Measurements from ENCODE around the gene SRRM5. TPM values are rescaled to one million over a fixed set of nuclear protein-coding genes. Genes with fewer than 3 reads are reported as not detected.

SRRM5 gene
- total RNA-seq, 1 donor from 2014 or later, result 0.51 TPM

DNA sequence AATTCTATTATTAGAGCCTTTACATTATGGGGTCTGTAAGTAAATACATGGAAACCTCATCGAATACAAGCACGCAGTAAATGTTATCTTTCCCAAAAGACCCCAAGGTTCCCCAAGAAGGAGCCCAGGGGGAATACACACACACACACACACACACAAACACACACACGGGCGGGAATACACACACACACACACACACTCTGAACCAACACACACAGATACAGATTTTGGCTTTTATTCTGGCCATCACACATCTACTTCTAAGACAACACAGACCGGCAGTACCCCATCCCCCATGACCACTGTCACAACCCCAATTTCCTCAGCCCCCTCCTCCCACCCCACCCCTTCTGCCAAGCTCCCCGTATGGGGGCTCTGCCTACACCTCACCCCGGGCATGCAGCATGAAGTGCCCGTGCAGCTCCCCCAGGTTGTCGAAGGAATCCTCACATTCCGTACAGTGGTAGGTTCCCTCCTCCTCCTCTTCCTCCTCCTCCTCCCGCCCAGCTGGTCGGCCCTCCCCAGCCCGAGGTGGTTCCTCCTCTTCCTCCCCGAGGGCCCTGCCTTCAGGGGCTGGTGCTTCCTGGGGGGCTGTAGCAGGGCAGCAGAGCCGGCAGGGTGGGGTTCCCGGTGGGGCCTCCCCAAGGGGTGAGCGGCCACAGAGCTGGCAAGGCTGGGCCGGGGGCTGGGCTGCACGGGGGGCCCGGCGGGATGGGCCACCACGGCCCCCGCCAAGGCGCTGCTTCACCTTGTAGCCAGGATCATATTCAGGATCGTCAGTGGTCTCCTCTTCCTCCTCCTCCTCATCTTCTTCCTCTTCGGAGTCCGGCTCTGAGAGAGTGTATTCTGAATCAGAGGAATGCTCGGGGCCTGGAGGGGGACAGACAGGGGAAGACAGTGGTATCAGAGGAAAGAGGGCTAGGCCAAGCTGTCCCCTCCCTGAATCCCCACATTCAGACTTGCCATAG is 4.4 kb upstream of the SRRM5 start:
- Mint-ChIP-seq H3K9me3 (ENCODE audit: unreplicated experiment) (peaks cover 2% of the 10 kb centered on the region), H3K27ac (ENCODE audit: unreplicated experiment) (no peak overlapping the region), H3K4me3 (ENCODE audit: unreplicated experiment) (no peak overlapping the region), H3K4me1 (ENCODE audit: low read depth, unreplicated experiment) (no peaks in the 10 kb centered on the region), H3K36me3 (ENCODE audit: unreplicated experiment) (peaks cover 16% of the 10 kb centered on the region), H3K27me3 (ENCODE audit: unreplicated experiment) (peaks cover 9% of the 10 kb centered on the region)
- TF ChIP-seq, protein P1, sequence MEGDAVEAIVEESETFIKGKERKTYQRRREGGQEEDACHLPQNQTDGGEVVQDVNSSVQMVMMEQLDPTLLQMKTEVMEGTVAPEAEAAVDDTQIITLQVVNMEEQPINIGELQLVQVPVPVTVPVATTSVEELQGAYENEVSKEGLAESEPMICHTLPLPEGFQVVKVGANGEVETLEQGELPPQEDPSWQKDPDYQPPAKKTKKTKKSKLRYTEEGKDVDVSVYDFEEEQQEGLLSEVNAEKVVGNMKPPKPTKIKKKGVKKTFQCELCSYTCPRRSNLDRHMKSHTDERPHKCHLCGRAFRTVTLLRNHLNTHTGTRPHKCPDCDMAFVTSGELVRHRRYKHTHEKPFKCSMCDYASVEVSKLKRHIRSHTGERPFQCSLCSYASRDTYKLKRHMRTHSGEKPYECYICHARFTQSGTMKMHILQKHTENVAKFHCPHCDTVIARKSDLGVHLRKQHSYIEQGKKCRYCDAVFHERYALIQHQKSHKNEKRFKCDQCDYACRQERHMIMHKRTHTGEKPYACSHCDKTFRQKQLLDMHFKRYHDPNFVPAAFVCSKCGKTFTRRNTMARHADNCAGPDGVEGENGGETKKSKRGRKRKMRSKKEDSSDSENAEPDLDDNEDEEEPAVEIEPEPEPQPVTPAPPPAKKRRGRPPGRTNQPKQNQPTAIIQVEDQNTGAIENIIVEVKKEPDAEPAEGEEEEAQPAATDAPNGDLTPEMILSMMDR (IDR thresholded peaks at IDR 0.05; ENCODE audit: partially characterized antibody, unreplicated experiment), result no peak
- DNase-seq, result no peak

- DNase-seq, result no peak
- no peak overlapping the region for H3K4me3 Mint-ChIP-seq (ENCODE audit: unreplicated experiment)
- H3K36me3 Mint-ChIP-seq (ENCODE audit: unreplicated experiment), result peaks cover 33% of the 10 kb centered on the region
- no peak overlapping the region for H3K27ac Mint-ChIP-seq (ENCODE audit: unreplicated experiment)
- H3K4me1 Mint-ChIP-seq (ENCODE audit: low read depth, unreplicated experiment), result no peaks in the 10 kb centered on the region
- peaks cover 9% of the 10 kb centered on the region for H3K27me3 Mint-ChIP-seq (ENCODE audit: unreplicated experiment)
- TF ChIP-seq, protein P1 (IDR thresholded peaks at IDR 0.05; ENCODE audit: partially characterized antibody, unreplicated experiment), result no peak
- no peaks in the 10 kb centered on the region for H3K9me3 Mint-ChIP-seq (ENCODE audit: unreplicated experiment)
Observed at GRCh38 chr19:43609872-43610271, 2.0 kb upstream of the SRRM5 start.

DNA sequence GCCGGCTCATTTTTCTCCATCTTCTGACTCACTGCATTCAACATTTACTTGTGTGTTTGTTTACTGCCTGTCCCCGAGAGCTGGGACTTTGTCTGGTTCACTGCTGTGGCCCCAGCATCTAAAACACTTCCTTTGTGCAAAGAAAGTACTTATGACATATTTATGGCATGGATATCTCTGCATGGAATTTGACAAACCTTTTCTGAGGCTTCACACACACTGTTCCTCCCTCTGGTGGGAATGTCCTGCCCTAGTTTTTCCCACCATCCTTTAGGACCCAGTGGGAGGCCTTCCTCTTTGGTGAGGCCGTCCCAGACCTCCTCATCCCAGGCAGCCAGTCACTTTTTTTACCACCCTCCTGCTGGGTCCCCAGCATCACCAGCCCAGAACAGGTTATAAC is 1.4 kb upstream of the SRRM5 start:
- Mint-ChIP-seq H3K36me3 (ENCODE audit: unreplicated experiment) (peaks cover 33% of the 10 kb centered on the region), H3K4me3 (ENCODE audit: unreplicated experiment) (no peak overlapping the region), H3K27ac (ENCODE audit: unreplicated experiment) (no peak overlapping the region), H3K27me3 (ENCODE audit: unreplicated experiment) (peaks cover 9% of the 10 kb centered on the region), H3K9me3 (ENCODE audit: unreplicated experiment) (no peaks in the 10 kb centered on the region), H3K4me1 (ENCODE audit: low read depth, unreplicated experiment) (no peaks in the 10 kb centered on the region)
- TF ChIP-seq, protein P1 (IDR thresholded peaks at IDR 0.05; ENCODE audit: partially characterized antibody, unreplicated experiment), result no peak
- DNase-seq, result no peak

DNA sequence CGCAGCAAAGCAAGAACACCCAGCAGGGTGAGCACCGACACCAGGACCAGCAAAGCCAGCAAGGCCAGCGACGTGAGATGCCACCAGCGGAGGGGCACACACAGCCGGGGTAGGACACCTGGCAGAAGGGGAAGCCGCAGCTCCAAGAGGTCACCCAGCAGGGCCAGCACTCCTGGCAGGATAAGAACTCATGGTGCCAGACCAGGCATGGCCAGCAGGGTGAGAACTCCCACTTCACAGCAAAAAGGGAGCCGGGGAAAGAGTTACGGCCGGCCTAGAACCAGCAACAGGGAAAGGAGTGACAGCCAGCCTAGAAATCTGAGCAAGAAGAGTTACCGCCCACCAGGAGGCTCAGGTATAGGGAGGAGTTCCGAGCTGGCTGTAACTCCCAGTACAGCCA is 486 bp downstream of the SRRM5 start:
- Mint-ChIP-seq H3K9me3 (ENCODE audit: unreplicated experiment) (no peaks in the 10 kb centered on the region), H3K27ac (ENCODE audit: unreplicated experiment) (no peak overlapping the region), H3K4me3 (ENCODE audit: unreplicated experiment) (no peak overlapping the region), H3K4me1 (ENCODE audit: low read depth, unreplicated experiment) (no peaks in the 10 kb centered on the region), H3K36me3 (ENCODE audit: unreplicated experiment) (peaks cover 33% of the 10 kb centered on the region), H3K27me3 (ENCODE audit: unreplicated experiment) (peaks cover 6% of the 10 kb centered on the region)
- no peak for DNase-seq
- TF ChIP-seq, protein P1 (IDR thresholded peaks at IDR 0.05; ENCODE audit: partially characterized antibody, unreplicated experiment), result no peak

GRCh38 chr19:43616306-43616705 is 4.4 kb downstream of the SRRM5 start:
- TF ChIP-seq, protein P1 (IDR thresholded peaks at IDR 0.05; ENCODE audit: partially characterized antibody, unreplicated experiment), result no peak
- H3K27me3 Mint-ChIP-seq (ENCODE audit: unreplicated experiment), result peaks cover 12% of the 10 kb centered on the region
- H3K4me3 Mint-ChIP-seq (ENCODE audit: unreplicated experiment), result no peak overlapping the region
- H3K27ac Mint-ChIP-seq (ENCODE audit: unreplicated experiment), result no peak overlapping the region
- peaks cover 12% of the 10 kb centered on the region for H3K9me3 Mint-ChIP-seq (ENCODE audit: unreplicated experiment)
- H3K36me3 Mint-ChIP-seq (ENCODE audit: unreplicated experiment), result peaks cover 26% of the 10 kb centered on the region
- no peak for DNase-seq
- peaks cover 7% of the 10 kb centered on the region for H3K4me1 Mint-ChIP-seq (ENCODE audit: low read depth, unreplicated experiment)
